ENCODE measurements around the gene LMO1.

DNA sequence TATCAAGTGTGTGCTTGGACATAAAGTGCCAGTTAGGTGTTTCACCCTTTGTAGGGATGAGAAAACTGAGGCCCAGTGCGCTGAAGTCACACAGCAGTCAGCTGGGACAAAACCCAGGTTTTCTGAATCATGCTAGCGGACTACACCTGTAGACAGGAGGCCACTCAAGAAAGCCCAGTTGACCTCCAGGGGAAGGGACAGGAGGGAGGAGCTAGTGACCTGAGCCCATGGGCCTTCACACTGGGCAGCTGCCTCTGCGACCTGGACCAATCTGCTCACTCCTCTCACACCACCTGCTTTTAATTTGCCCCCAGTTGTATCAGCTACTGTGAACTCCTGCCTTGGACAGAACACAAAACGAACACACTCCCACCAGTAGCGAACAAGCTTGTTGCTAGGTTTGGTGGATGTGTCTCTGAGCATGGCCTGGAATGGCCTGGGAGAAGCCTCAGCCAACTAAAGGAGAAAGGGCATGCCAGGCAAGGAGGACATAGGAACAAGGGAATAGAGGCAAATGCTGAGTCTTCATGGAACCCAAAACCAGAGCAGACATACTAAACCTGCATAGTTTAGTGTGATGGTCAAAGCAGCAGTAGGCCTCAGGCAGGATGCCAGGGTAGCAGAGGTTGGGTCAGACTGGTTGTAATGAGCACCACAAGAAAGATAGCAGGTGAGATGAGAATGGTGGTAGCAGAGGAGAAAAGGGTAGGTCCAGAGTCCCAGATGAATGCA is 7.2 kb downstream of the LMO1 start:
- TF ChIP-seq, protein P1, sequence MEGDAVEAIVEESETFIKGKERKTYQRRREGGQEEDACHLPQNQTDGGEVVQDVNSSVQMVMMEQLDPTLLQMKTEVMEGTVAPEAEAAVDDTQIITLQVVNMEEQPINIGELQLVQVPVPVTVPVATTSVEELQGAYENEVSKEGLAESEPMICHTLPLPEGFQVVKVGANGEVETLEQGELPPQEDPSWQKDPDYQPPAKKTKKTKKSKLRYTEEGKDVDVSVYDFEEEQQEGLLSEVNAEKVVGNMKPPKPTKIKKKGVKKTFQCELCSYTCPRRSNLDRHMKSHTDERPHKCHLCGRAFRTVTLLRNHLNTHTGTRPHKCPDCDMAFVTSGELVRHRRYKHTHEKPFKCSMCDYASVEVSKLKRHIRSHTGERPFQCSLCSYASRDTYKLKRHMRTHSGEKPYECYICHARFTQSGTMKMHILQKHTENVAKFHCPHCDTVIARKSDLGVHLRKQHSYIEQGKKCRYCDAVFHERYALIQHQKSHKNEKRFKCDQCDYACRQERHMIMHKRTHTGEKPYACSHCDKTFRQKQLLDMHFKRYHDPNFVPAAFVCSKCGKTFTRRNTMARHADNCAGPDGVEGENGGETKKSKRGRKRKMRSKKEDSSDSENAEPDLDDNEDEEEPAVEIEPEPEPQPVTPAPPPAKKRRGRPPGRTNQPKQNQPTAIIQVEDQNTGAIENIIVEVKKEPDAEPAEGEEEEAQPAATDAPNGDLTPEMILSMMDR (optimal IDR thresholded peaks at IDR 0.05 in 1 of 3, IDR thresholded peaks at IDR 0.05 in 1 of 3, conservative IDR thresholded peaks at IDR 0.05 in 1 of 3; ENCODE audit: extremely low read depth in 1 of 3, insufficient read depth in 2 of 3, low read length in 3 of 3) = no peak
- no peak for TF ChIP-seq EZH2 (IDR thresholded peaks at IDR 0.05; ENCODE audit: low read length)

All from keratinocyte (primary cell).